NCI-H1105 treated with DMSO at 0.1 percent for 48 hours (cell line): ENCODE data around the gene PLEKHH2.
"Not testable (repeated sequence)": the region's sequence is repeated elsewhere in the genome, so short reads cannot be mapped to it uniquely, and the experiment has no call there.

Experiments used
- DNase-seq: peaks from one replicate; lab custom pipeline; 2025; lab: John Stamatoyannopoulos, UW

The PLEKHH2 gene

DNA sequence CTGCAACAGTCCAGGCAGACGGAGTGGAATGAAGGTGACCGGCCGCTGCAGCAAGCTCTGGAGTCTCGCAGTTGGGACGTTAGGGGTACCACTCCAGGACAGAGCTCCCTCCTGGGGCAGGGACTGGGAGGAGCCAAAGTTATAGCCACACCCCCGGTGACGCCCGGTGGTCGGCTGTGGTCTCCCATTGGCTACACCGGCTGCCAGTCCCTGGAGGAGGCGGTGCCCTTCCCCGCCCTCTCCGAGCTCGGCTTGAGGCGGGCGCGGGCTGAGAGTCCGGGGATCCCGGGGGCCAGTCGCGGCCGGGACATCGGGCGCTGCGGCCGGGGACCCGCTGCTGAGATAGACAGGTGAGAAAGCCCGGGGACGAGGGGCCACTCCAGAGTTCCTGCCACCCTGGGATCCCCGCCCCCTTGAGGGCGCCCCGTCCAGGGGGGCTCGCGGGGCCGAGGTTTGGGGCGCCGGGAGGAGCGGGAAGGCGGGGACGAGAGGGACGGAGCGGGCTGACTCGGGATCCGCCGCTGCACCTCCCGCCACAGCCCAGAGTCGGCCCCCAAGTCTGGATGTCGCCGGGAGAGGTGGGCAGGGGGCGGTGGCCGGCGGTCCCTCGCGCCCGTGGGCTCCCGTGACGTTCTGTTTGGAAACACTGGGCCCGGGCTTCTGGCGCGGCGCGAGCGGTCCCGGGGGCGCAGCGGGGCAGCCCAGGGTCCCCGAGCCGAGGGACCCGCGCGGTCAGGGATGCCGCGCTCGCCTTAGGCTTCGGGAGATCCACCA, at the start of gene PLEKHH2:
TSS of gene PLEKHH2 (plus strand) at position 231 of the 774 bp plus-strand sequence. CDS start 7,414 bp downstream, outside the sequence.
- DNase-seq, result peak; percentile 55

DNA sequence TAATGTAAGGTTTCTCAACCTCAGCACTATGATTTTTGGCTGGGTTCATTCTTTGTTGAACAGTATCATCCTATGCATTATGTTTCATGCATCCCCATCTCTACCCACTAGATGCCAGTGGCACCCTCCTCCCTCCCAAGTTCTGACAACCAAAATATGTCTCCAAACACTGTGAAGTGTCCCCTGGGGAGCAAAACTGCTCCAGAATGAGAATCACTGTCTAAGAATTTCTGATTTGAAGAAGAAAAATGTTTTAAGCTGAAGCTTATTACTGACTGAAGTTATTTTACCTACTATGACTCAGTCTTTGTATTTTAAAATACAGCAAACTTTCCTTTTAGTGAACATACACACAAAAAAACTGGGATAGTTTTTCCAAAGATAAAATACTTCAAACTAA, 44.6 kb upstream of the PLEKHH2 start:
- no peak for DNase-seq

DNA sequence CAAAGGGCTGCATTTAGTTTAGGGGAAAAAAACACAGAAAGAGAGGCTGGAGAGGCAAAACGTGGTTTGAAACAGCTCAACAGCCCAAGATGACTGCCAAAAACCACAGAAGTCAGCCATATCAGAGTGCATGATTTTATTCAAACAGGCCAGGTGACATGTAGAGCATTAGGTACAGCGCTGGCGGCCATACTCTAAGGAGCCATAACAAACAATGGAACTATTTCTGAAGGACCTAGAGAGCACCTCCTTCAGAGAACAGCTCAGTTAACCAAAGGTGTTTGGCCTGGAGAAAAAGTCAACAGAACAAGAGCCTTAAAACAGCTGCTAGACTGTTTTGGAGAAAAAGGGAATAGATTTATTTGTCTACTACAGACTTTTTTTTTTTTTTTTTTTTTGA, 43.8 kb upstream of the PLEKHH2 start:
- DNase-seq, result no peak

DNA sequence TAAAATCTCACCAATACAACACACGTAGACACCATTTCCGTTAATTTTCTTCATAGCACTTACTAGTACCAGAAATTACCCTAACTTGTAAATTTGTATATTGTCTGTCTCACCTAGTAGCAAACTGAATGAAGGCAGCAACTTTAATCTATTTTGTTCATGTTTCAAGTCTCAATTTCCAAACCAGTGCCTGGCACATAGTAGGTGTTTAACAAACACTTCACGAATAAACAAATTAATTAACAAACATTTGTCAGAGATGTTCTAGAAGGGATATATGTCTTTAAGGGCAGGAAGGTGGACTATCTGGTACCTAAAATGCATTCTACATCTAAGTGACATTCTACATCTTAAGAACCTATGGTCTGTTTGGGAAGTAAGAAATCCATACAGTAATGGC, 42.2 kb upstream of the PLEKHH2 start:
- DNase-seq, result no peak

DNA sequence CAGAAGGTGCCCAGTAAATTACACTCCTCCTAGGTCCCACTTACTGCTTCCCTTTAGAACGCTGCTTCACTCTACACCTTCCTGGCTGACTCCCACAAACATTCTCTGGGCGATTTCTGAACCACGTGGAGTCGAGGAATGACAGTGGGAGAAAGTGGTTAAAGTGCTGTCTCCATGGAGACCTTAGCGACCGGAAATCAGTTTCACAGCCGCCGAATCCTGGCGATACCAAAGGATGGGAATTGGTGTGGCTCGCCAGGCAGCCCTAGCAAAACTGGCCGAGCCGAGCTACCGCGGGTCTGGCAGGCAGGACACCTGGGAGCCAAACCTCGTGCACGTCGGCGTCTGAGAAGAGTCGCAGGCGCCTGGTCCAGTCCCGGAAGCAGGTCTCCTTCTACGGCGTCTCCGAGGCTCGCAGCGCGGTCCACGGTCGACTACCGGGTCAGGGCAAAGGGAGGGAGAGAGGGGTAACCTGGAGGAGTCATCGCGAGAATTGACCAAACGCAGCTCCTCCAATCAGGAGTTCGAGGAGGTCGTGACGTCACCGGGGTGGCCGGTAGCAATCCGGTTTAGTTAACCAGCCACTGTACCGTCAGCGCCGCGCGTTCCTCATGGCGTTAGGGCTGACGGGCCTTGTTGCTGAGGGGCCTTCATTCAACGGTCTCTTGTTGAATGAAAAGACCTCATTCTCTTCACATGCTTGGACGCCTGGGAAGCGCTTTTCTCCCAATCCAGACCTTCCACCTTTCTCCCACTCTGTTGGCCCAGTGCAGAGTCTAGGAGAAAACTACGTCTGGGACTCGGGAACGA, 41.3 kb upstream of the PLEKHH2 start, which contains the start of gene THADA:
TSS of gene THADA (minus strand) at position 436 of the 810 bp plus-strand sequence. CDS start 3,646 bp downstream, outside the sequence.
- peak; percentile 97 for DNase-seq

DNA sequence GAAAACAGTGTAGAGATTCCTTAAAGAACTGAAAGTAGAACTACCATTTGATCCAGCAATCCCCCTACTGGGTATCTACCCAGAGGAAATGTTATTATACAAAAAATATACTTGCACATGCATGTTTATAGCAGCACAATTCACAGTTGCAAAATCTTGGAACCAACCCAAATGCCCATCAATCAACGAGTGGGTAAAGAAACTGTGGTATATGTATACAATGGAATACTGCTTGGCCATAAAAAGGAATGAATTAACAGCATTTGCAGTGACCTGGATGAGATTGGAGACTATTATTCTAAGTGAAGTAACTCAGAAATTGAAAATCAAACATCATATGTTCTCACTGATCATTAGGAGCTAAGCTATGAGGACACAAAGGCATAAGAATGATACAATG, 36.5 kb upstream of the PLEKHH2 start:
- DNase-seq, result not testable (repeated sequence)

DNA sequence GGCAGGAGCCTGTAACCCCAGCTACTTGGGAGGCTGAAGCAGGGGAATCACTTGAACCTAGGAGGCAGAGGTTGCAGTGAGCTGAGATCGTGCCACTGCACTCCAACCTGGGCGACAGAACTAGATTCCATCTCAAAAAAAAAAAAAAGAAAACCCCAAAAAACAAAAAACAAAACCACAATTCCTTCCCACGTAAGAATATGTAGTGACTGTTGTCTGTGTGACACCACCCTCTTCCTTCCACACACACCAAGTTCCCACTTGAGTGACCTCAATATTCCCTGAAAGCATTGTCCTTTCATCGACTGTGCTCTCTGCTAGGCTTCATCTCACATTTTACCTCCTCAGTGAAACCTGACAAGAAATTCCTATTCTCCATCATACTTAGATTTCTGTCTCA, 32.4 kb upstream of the PLEKHH2 start:
- no peak for DNase-seq

DNA sequence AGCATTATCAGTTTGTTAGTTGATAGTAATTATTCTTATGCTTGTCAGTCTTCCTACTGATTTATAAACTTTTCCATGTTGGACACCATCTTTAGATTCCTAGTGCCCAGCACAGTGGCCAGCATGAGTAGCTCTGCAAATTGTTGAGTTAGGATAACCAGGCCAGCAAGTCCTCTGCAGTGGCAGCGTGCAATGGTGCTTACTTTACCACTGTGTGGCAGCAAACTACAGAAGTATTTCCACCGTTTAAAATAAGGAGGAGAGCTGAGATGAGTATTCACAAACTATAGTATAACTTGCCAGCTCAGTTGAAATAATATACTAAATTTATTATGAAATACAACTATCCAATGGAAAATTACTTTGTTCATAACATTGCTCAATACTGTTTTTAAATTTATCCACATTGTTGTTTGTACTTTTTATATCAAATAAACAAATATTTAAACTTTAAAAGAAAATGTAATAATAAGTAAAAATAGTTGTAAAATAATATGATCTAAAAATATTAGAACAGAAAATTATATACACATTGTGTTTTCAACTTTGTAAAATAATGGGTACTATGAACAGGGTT, 31.9 kb upstream of the PLEKHH2 start:
- DNase-seq, result peak; percentile 38

DNA sequence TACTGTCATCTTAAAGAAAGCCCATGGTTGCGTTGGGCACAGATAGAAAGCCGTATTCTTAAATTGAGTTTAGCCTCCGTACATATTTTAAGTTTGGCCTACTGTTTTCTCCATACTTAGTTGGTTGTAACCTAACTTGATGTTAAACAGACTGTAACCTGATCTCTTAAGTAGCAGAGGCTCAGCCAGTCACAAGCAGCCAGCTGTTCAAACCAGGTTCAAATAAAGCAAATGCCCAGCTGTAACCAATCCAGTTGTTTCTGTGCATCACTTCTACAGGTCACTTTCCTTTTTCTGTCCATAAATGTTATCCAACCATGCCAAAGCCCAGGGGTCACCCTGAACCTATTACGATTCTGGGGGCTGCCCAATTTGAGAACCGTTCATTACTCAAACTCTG, 31.2 kb upstream of the PLEKHH2 start:
- peak; percentile 5 for DNase-seq

DNA sequence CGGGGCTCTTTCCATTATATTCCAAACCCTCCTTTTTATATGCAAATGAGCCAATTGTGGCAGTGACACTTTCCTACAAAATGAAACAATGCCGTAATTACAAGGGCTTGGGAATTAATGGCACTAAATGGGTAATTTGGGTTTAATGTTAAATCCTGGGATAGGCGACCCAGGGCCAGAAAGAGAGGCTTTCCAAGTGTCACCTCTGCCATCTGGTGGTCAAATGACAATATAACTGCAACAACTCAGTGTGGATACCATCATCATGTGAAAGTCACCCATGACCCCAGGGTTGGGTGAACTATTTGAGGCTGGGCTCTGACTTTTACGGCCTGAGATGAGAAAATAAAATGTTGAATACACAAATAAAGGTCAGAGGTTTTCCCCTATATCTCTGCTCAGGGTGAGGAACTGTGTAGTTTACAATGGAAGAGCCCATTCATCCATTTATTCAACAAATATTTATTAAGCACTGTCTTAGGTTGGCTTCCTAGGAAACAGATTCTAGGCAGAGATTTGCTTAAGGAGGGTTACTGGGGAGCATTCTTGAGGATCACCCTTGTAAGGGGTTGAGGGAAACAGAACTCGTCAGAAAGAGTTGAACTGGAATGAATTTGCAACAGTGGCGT, 27.7 kb upstream of the PLEKHH2 start:
- DNase-seq, result peak; percentile 43

DNA sequence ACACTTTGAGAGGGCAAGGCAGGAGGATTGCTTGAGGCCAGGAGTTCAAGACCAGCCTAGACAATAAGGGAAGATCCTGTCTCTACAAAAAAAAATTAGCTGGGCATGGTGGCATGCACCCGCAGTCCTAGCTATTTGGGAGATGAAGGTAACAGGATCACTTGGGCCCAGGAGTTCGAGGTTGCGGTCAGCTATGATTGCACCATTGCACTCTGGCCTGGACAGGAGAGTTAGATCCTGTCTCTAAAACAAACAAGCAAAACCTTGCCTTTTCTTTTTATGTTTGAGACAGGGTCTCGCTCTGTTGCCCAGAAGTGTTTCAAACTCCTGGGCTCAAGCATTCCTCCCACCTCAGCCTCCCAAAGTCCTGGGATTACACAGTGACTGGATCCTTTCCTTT, 26.7 kb upstream of the PLEKHH2 start:
- DNase-seq, result no peak

DNA sequence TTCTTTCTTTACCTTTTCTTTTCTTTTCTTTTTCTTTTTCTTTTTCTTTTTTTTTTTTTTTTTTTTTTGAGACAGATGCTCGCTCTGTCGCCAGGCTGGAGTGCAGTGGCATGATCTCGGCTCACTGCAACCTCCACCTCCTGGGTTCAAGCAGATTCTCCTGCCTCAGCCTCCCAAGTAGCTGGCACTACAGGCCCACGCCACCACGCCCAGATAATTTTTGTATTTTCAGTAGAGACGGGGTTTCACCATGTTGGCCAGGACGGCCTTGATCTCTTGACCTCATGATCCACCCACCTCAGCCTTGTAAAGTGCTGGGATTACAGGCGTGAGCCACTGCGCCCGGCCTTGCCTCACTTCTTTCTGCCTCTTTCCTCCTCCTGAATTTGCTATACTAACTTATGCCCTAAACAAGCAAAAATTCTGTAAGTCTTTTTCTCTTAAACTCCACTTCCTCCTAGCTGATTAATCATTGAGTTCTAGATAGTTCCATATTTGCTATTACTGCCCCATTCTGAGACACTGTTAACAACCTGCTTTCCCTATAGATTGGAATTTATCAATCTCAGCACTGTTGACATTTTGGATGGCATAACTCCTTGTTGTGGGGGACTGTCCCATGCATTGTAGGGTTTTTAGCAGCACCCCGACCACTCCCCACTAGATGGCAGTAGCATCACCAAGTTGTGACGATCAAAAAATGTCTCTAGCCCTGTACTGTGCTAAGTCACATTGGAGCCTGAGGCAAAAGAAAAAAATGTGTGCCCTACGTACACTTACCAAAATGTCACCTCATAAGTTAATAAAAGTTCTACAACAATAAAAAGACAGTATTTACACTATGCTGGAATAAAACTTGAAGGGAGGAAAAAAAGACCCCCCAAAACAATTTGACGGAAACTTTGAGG, 24.8 kb upstream of the PLEKHH2 start:
- peak; percentile 66 for DNase-seq

DNA sequence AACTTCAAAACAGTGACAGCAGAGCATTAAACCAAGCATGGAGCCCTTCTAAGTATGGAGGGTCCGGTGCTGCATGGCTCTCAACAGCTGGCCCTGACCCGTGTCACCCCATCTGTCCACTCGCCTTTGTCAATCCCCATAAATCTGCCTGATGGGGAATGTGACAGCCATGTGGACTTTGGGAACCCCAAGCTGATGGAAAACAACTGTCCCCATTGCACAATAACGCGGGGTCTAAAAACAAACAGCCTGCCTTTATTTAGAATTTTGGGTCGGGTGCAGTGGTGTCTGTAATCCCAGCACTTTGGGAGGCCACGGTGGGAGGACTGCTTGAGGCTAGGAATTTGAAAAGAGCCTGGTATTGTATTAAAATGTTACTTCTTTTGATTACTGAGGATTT, 24.1 kb upstream of the PLEKHH2 start:
- DNase-seq, result no peak

DNA sequence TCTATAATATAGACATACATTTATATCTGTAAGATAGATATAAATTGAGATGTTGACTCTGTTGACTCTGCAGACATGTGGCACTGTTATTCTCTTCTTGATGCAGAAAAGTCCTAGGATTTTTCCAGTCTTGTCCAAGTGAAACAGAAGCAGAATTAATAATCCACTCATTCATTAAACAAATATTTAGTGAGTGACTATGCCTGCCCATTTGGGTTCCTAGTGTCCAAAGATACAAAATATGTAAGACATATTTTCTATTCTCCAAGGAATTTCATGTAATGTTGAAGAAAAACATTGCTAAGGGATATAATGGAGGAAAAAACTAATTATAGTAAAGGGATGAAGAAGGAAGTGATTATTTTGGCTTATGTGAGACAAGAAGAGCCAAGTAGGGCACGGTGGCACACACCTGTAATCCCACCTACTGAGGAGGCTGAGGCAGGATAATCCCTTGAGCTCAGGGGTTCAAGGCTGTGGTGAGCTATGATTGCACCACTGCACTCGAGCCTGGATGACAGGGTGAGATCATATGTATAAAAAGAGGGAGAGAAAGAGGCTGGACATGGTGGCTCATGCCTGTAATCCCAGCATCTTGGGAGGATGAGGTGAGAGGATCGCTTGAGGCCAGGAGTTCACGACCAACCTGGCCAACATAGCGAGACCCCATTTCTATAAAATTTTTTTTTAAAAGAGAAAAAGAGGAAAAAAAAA, 19.9 kb upstream of the PLEKHH2 start:
- no peak for DNase-seq

DNA sequence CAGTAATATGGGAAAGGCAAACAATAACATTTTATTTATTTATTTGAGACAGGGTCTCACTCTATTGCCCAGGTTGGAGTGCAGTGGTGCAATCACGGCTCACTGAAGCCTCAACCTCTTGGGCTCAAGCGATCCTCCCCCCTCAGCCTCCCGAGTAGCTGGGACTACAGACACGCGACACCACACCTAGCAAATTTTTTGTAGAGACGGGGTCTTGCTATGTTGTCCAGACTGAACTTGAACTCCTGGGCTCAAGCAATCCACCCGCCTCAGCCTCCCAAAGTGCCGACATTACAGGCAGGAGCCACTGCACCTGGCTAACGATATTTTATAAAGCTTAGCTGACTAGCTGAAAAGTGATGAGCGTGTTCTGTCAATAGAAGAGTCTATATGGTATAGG, 17.5 kb upstream of the PLEKHH2 start:
- no peak for DNase-seq

DNA sequence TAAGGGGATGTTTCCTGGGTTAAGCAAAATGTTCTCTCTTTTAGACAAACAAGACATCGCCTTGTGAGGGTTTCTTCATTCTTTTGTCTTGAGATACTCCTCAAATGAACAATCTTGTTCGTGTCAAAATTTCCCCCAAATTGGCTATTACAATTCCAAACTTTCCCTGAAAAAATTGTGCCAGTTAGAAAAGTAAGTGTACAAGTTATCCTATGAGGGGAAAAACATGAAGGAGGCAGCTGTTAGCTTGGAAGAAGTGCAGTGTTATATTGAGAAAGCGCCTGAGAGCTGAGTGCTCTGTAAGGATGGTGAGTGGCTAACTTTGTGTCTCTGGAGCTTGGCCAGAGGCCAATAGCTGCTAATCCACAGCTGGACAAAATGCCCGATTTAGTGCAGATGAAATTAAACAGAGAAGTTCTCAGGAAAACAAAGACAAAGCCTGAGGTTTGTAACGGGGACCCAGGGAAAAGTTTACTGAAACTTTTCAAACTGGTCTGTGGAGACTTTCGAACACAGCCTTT, 14.1 kb upstream of the PLEKHH2 start:
- peak; percentile 16 for DNase-seq

DNA sequence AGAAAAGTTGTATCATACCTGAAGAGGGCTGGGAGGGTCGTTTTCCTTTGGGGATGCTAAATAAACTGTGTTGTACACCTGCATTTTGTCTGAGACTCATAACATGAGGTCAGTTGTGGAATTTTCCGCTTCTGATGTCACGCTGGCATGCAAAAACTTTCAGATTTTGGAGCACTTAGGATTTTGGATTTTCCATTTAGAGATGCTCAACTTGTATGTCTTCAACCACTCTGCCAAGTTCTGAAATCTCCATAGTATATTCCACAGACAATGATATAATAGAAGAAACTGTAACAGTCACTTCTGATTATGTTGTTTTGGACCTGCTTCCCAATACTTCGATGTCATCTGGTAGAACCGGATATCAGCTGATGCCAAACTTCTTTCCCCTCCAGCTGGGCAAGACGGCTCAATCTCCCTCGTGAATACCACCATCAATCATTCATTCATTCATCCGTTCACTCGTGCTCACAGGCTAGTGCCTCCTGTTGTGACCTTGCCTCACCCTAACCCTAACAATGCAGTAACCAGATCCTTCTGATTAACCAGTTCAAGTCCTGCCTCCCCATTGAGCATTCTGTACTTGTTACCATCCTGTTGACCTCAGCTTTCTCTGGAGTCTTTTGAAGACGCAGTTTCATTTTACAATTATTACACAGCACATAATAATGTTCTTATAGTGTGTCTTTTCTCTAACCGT, 5.3 kb upstream of the PLEKHH2 start:
- DNase-seq, result no peak

DNA sequence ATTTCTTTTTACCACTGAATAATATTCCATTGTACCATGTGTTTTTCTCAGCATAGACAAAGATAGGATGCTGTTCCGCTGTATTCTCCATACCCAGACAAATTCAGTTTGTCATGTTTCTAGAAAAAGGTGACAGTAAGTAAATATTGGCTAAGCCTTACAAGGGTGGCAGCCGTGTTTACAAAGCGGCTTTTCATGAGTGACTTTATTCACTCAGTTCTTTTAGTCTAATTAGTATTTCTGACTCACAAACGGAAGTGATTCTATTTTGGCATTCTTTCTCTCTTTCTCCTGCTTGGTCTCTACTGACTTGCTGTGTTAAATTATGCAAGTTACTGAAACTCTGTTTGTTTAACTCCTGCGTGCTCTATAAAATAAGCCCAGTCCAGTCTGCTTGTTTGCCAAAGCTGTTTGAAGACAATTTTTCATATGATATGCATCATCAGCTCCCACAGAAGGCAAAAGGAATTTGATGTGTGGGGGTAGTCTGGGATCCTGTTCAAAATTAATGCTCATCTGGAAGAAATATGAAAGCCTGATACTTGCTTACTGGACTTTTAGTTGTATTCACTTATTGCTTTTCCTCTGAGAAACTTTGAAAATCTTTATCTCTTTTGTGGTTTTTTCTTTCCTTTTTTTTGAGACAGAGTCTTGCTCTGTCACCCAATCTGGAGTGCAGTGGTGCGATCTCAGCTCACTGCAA, 2.3 kb upstream of the PLEKHH2 start:
- peak; percentile 74 for DNase-seq

DNA sequence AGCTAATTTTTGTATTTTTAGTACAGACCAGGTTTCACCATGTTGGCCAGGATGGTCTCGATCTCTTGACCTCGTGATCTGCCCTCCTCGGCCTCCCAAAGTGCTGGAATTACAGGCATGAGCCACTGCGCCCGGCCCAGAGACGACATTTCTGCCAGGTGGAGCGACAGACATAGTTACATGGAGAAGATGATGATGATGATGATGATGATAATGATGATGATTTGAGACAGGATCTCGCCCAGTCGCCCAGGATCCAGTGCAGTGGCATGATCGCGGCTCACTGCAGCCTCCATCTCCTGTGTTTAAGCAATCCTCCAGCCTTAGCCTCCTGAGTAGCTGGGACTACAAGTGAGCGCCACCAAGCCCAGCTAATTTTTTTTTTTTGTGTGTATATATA, 907 bp upstream of the PLEKHH2 start:
- DNase-seq, result not testable (repeated sequence)
